Glomerular visceral epithelial cell (primary cell): ENCODE data around the gene PDGFB.

Source experiments
- DNase-seq: peaks from one replicate; pipeline ENCODE4 v3.0.0-alpha.2; 2016; ENCODE audit errors: extremely low spot score

PDGFB gene

DNA sequence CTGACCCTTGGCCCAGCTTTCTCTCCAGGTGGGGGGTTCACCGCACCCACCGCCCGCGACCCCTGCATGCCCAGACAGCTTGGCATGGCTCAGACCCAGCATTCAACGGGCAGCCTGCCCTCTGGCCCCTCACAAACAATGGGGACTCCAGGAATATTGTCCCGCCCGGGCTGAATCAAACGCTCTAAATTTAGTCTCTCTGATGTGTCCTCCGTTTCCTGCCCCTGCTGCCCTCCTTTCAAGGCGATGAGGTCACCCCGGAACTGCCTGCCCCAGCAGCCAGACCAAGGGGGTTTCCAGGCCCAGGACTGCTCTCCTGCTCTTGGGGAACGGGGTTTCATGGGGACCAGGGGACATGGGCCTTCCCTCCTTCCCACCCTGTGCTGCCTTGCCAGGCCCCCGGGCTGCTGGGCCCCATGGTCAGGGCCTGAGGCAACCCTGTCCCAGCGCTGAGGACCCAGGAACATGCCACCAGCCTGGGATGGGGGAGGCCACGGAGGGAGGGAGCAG lies 10.1 kb upstream of the PDGFB start:
- DNase-seq, result peak; percentile 80

DNA sequence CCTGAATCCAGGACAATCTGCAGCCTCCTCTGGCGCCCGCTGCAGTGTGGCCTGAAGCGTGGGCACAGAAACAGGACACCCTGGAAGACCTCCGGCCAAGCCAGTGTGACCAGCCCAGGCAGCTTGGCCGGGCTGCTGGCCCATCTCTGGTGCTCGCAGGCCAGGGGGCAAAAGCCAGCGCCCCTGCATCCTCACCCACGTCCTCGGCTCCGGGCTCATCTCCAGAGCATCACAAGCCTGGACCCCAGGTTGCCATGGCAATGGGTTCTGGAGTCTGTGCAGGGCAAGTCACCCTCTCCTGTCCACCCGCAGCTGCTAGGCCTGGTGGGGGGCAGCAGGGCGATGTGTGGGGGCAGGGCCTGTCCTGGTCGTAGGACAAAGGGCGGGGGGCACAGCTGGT lies 9.3 kb upstream of the PDGFB start:
- DNase-seq, result no peak

DNA sequence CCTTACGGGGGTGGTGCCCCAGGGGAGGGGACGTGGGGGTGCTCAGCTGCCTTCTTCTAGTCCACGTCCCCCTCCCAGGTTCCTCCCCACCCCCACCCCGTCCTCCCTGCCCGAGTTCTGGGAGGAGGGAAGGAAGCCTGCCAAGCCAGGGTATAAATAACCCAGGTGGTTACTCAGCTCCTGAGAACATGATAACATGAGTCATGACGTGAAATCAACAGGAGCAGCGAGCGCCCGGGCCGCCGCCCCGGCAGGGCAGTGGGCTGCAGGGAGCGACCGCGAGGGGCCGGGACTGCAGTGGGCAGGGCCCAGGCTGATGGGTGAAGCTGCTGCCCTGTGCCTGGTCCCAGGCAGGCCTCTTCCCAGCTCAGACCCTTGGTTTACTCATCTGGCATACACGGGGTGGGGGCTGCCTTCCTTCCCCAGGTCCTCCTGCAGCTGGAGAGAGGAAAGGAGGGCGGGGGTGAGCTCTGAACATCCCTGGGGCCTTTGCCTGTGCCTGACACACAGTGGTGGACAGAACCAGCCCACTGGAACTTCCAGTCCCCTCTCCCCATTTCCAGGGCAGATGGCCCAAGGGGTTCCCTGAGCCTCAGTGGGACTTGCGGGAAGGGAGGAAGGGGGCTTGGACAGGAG lies 8.8 kb upstream of the PDGFB start:
- peak; percentile 87 for DNase-seq

DNA sequence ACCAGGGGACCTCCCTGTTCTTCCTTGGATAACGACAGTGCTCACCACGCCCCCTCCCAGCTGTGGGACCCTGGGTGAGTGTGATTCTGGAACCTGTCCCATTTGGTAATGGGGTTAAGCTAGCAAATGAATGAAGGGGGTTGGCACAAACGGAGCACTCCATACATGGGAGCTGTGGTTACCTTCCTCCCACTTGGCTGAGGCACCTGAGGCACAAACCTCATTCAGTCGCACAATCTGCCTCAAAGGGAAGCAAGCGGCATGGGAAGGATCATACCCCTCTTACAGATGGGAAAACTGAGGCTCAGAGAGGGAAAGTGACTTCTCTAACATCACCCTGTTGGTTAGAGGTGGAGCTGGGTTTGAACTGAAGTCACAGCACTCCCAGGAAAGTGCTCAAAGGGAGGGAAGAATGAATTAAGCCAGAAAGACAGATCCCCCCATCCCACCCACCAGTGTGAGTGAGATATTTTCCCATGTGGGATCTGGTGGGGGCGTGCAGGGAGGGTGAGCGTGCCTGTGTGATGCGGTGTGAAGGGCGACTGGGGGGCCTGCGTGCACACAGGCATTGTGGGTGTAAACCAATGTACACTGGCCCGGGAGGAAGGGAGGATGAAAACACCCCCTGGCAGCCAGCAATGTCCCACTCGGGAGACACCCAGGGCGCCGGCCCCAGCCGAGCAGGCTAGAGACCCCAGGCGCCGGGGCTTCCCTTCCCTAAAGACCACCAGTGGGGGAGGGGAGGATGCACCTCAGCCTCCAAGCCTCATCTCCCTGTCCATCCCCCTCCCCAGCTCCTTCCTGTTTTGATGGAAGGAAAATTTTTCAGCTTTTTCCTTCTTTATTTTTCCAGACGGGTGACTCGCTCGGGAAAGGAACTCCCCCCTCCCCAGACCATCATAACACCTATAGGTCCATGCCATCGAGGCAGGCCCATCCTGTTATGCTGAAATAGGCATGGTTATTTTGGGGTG lies 8.0 kb upstream of the PDGFB start:
- DNase-seq, result peak; percentile 25

DNA sequence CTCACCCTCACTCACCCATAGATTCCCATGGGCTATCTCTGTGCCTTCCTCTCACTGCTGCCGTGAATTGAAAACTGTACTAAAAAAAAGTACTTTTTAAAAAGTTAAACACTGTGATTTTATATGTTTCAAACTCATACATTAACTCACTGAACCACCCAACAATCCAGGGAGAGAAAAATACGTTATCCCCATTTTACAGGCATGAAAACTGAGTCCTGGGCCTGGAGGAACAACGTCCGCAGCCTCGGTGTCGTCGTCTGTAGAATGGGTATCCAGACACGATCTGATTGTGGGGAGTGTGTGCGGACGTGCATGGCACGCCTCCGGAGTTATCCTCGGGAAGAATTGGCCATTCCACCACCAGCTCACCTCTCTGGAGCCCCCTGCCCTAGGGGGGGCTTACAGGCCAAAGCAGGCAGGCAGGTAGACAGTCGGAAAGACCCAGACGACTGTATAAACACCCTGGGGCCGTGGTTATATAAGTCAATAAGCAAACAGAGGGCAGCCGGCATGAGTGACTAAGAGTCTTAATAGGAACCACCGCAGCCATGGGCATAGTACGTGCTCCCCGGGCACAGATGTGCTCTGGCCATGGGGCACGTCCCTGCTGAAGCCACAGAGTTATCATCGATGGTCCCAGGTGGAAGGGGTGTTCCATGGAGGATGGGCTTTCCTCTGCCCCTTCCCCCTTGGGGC lies 7.1 kb upstream of the PDGFB start:
- DNase-seq, result peak; percentile 76

DNA sequence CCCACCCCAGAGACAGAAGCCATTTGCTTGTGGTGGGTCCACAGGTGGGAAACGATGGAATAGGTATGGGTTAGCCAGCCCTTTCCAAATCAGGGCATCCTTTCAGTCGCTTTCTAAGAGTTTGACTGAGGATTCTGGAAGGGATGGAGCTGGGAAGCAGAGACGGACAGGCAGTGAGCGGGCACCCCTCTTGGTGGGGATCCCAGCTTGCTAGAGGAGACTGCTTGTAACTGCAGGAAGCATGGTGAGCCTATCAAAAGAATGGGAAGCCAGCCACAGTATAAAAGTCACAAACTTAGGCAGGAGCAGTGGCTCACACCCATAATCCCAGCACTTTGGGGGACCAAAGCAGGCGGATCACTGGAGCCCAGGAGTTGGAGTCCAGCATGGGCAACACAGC lies 6.1 kb upstream of the PDGFB start:
- DNase-seq, result no peak

DNA sequence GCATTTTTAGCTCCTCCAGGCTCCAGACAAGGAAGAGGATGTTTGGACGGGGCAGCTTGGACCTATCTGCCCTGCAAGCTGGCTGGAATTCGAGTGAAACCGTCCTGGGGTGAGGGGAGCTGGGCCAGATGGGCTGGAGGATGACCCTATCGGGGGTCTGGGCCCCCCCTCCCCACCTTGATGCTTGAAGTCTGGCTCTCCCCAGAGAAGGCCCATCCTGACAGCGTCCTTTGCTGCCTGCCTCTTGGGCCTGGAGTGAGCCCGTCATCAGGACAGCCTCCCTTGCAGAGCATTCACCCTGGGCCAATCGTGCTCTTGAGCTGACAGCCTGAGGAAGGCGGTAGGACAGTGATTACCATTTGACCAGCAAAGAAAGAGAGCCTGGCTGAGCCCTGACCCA lies 5.3 kb upstream of the PDGFB start:
- no peak for DNase-seq

DNA sequence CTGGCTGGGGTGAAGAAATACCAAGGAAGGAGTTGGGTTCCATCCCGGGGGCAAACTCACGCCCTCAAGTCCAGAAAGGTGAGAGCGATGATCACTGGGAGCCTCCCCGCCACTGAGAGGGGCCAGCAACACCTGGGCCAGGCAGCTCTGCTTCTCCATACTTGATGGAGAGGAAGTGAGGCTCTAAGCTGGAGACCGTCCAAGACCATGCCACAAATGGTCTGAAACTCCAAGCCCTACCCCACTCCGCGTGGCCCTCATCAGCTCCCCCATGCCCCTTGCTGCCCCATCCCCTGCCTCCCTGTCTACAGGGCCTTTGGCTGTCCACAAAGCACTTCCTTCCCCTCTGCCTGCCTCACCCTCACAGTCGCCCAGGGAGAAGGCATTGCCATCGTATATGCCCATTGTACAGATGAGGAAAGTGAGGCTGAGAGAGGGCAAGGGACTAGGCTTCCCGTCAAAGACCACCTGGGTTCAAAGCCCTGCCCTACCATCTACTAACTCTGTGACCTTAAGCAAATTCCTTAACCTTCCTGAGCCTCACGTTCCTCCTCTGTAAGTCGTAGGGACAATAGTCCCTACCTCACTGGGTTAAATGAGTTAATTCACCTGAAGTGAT lies 4.4 kb upstream of the PDGFB start:
- no peak for DNase-seq

DNA sequence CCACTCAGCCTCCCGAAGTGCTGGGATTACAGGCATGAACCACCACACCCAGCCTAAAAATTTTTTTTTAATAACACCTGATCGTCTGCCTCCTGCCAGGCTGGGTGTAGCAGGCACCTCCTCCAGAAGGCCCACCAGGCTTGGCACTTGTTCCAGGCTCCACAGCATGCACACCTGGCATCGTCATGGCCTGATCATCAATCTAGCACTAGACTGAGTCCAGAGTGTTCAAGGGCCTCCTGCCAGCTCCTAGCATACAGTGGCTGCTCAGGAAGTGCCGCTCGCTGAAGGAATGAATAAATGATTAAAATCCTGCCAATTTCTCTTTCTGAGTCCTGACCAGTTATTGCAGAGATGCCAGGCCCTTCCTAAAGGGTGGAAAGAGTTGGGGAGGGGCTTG lies 3.5 kb upstream of the PDGFB start:
- no peak for DNase-seq

DNA sequence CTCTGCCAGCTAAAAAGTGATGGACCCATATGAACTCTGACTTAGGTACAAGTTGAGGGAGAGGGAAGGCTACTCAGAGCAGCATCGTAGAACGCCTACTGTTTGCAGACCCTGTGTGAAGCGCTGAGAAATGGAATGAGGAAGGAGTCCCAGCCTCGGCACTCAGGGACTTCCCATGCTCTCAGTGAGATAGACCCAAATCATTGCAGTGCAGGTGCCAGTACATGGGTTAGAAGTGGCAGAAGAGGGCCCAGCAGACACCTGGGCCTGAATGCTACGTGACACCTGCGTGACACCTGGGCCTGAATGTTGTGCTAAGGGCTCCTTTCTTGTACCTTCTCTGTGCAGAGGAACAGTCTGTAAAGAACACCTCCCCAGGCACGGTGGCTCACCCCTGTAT lies 2.6 kb upstream of the PDGFB start:
- no peak for DNase-seq

DNA sequence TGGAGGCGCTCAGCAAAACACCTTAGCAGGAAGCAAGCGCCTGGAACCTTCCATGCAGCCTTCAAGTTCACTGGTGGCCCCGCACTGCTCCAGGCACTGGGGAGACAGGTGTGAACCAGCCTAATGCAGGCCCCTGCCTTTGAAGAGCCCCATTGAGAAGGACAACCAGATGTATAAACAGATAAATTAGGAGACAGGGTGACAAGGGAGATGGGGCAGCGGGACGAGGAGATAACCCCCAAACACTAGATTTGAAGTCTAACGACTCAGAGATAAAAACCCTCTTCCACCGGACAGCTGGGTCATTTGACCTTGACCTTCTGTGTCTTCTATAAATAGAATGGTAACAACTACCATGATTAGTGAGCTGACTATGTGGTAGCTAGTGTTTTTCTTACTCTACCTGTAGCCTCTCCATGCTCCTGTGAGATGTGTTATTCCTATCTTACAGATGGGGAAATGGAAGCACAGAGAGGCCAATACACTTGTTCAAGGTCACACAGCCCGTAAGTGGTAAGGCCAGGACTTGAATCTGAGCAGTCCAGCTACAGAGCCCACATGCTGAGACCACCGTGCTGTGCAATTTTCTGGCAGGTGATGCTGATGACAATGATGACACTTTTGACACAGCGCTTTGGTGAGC lies 2.0 kb upstream of the PDGFB start:
- no peak for DNase-seq

DNA sequence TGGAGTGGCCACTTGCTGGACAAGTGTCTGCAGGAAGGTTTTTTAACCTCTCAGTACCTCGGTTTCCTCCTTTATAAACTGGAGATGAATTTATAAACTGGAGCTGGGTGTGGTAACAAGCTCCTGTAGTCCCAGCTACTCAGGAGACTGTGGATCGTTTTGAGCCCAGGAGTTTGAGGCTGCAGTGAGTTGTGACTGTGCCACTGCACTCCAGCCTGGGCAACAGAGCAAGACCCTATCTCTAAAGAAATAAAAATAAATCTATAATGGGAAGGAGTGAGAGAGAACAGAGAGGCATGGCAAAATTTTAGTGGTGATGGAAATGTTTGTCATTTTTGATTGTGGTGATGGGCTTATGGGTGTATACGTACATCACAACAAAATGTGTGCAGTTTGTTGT lies 1.4 kb upstream of the PDGFB start:
- no peak for DNase-seq

DNA sequence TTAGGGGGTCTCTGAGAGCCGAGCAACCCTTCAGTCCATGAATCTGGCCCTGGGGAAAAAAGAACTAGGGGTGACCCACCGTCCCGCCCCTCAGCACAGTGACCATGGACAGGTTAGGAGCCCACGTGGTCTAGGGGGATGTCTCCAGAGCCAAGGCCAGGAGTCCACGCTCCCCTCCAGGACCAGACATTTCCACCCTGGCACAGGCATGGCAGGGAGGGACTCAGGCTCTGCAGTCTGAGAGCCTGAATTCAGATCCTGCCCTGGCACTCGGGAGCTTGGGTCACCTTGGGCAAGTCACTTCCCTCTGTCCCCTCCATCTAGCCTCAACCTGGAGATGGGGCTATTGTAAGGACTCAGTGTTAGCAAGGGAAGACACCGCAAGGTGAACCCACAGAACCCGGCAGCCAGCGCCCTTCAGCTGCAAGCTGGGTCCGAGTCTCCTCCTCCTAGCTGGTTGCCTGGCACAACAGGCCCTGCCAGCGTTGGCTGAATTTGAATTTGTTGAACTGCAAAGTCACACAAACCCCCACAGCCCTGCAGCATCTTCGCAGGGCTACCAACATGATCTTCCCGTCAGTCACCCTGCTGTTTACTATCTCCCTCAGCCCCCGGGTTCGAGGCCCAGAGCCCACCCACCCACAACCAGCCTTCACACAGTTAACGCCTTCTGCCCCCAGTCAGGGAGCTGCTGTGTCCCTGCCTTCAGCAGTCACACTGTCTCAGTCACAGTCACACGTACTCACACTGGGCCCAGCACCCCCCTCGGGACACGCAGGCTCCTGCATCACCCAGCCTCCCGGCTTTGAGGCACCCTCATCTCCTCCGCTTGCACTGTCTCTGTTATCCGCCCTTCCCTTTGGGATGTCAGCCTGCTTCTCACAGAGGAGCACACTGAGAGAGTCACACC lies 603 bp upstream of the PDGFB start:
- DNase-seq, result no peak

DNA sequence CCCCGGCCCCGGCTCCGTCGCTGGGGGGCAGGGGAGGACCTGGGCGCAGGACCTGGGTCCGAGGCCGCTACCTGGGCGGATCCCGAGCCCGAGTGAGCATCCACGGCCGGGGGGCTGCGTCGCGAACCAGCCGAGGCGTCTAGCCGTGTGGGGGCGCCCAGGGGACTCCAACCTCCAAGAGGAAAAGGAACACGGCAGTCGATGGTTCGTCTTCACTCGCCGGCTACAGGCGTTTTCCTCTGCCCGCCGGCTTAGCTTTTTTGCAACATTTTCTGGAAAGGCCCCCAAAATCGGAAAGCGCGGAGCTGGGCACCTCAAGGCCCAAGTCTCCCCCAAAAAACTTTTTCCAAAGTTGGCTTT lies 666 bp downstream of the PDGFB start:
- peak; percentile 34 for DNase-seq

DNA sequence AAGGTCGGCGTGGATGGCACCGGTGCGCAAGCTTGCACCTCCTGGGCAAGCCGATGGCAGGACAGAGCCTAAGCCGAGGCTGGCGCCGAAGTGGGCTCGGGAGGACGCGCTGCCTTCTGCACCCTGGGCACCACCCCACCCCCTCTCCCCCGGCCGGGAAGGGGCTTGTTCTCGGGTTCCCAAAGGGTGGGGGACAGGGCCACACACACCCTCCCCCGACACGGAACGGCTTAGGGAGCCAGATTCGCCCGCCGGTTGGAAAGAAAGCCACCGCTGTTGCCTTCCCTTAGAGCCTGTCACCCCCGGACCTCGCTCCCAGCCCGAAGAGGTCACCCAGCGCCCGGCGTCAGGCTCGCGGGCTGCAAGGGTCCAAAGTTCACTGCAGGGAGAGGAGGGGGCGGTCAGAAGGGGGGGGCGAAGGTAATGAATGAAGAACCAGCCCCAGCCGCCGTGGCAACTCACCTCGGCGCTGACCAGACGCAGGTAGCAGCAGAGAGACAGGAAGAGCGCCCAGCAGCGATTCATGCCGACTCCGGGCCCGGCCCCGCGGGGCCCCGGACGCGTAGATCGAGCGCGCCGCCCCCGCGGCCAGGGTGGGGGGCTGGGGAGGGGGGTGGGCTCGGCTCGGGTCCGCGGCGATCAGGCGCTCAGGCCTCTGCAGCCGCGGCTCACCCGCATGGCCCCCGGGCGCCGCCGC lies 1.2 kb downstream of the PDGFB start:
- peak; percentile 24 for DNase-seq

DNA sequence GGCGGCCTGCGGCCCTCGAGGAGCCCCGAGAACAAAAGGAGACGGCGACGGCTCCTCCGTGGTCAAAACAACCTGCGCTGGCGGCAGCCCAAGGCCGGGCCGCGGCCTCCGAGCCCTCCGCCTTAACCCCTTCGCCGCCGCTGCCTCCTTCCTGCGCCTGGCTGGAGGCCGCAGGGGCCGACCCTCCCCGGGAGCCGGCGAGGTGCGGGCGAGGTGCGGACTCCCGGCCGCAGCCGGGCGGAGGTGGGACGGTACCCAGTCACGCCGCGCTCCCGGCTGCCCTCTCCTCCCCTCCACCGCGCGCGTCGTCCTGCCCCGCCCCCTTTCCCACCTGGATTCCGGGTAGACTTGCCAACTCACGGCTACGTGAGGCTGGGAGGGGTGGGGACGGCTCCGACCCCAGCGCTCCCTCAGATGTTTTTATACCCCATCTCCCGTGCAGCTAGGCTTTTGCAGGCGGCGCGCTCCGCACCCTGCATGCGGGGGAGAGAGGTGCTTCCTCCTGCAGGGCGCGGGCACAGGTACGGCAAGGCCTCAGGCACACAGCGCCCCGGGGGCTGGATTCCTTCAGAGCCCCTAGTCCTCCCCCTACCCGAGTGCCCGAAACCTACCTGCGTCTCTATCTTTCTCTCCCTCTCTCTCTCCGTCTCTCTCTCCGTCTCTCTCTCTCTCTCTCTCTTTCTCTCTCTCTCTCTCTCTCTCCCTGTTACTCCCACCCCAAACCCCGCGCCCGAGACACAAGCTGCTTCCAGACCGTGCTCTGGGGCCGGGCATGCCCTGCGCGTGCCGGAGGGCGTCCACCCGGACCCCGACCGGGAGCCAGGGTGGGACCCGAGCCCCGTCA lies 2.0 kb downstream of the PDGFB start:
- DNase-seq, result peak; percentile 60

DNA sequence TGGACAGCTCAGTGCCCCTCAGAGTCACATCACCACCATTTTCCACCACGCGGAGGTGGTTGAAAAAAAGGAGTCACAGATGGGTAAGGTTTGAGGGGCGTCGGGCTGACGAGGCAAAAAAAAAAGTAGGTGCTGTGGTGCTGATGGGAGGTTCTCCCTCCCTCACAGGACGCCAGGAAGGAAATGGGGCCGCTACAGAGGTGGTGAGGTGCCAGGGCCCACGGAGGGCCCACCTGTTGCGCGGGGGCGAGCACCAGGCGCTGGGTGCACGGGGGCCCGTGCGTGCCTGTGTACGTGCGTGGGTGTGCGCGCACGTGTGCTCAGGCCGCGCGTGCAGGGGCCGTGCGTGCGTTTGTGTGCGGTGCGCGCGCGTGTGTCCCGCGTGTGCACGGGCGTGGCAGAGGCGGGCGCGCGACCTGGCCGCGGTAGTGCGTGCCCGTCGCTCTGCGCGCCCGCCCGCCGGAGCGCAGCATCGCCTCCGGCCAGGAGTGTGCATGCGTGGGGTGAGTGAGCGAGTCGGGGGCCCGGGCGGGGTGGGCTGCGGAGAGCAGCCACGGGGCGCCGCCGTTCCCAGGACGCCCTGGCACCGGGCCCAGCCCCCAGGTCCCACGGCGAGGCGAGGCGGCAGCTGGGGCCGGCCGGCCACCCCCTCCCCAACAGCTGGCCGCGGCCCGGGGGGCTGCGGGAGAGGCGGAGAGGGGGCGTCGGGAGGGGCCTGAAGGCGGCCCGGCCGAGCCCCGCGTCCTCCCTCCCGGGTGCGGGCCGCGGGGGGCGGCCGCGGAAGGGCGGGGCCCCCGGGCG lies 2.8 kb downstream of the PDGFB start:
- peak; percentile 27 for DNase-seq
